NCI-H2196 (cell line): ENCODE measurements around the gene AGO4.
A peak's percentile ranks its signal among the peaks of the same experiment; 100 is the strongest.
"Not testable (repeated sequence)": the region's sequence is repeated elsewhere in the genome, so short reads cannot be mapped to it uniquely, and the experiment has no call there.

Source experiments
- DNase-seq: peaks from one replicate; lab custom pipeline; 2025; ENCODE audit not compliant: unreplicated experiment; lab: John Stamatoyannopoulos, UW

Gene AGO4

DNA sequence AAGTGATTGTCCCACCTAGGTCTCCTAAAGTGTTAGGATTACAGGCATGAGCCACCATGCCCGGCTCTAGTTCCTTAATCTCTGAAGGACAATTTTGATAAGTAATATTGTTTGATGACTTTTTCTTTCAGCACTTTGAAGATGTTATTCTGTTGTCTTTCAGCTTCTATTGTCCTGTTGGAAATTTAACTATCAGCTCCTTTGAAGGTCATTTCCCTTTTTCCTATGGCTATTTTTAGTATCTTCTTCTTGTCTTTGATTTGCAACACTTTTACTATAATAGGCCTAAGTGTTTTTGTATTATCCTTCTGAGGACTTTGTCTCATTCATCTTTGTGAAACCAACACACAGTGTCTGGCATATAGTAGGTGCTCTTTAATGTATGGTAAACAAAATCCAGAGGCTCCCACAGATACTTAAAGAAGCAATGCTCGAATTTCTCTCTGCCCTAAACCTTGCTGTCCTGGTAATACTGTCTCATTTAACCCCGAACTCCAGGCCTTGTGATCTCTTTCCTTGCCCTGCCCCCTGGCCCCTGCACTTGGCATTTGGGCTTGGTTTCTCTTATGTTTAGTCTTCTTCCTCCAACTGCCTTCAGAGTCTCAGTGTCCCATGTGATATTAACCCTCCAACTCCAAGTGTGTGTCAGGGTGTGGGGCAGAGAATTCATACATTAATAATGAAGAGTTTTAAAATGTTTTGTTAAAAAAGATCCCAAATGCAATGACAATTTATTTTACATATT is 56.2 kb downstream of the AGO4 start:
- DNase-seq, result no peak

DNA sequence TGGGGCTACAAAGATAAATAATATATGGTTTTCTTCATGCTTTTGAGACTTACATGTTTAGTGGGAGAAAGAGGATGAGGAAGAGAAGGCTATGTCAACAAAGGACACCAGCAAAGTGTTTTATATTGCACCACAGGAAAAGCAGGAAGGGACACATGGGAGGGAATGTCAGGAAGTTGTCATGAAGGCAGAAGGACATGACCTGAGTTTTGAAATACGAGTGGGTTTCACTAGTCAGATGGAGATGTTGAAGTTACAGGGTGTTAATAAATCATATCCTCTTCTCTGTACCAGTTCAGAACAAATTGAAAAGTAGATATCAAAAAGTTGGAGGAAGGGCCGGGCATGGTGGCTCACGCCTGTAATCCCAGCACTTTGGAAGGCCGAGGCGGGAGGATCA is 57.0 kb downstream of the AGO4 start:
- no peak for DNase-seq

DNA sequence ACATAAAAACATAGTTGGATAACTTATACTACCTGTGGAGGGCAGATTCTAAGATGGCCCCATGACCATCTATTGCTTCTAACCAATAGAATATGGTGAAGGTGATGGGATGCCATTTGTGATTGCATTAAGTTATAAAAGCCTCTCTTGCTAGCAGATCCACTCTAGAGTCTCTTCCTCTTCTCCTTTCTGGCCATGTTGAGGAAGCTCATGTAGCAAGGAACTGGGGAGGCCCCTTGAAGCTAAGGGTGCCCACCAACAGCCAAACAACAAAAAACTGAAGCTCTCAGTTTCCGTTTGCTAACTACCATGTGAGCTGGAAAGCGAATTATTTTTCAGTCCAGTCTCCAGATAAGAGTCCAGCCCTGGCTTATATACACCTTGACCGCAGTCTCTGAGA is 59.2 kb downstream of the AGO4 start:
- DNase-seq, result no peak

DNA sequence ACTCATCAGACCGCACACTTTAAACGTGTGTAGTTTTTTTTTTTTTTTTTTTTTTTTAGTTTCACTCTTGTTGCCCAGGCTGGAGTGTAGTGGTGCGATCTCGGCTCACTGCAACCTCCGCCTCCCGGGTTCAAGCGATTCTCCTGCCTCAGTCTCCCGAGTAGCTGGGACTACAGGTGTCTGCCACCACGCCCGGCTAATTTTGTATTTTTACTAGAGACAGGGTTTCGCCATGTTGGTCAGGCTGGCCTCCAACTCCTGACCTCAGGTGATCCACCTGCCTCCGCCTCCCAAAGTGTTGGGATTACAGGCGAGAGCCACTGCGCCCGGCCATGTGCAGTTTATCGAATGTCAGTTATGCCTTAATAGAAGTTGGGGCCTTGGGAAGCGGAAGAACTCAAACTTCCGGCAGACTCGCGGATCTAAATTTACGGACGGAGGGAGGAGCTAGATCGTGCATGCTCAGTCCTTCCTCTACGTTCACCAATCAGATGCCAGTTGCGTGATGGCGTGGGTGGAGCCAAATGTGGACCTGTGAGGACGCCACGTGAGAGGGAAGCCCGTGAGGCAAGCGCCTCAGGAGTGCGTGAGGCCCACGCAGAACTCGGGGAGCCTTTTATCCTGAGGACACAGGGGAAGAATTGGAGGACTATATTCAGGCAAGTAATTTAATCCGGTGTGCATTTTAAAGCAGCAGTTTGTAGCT is 61.6 kb downstream of the AGO4 start:
- not testable (repeated sequence) for DNase-seq

DNA sequence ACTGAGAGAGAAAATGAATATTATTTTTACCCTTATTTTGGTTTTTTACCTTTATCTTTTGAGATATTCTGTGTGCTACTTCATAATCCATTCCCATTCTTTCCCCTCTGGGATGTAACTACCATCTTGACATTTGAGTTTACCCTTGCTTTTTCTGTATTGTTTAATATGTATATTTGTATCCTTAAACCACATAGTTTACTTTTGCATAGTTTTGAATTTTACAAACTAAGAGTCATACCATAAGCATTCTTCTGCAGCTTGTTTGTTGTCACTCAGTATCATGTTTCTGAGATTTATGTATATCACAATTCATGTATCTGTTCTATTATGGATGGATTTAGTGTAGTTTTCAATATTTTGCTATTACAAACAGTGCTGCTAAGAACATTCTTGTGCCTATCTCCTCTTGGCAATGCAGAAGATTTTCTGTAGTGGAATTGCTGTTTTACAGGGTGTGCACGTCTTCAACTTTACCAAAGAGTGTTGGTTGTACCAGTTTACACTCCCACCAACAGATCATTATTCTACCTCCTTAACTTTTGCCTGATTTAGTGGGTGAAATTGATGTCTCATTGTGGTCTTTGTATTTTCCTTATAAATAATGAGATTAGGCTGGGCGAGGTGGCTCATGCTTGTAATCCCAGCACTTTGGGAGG is 63.0 kb downstream of the AGO4 start:
- DNase-seq, result no peak

DNA sequence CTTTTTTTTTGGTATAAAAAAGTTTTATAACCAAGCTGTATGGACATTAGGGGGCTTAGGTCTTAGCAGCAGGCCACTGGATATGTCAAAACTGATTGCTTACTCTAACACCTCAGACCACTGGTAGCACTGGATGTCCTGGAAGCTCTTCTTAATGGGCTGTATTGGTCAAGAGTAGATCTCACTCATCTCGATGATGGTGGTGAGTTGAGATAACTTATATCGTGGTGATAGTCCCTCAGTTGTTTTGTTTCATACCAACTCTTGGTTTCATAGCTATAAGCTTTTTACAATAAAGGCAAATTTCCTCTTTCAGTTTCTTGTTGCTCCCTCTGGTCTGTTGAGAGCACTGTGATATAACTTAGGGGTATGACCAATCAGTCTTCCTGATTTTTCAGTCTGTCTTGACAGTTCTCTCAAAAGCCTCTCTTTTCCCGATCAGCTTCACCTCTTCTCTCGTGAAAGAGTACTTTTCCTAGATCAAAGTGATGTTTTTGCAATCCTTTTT is 65.5 kb downstream of the AGO4 start:
- no peak for DNase-seq

DNA sequence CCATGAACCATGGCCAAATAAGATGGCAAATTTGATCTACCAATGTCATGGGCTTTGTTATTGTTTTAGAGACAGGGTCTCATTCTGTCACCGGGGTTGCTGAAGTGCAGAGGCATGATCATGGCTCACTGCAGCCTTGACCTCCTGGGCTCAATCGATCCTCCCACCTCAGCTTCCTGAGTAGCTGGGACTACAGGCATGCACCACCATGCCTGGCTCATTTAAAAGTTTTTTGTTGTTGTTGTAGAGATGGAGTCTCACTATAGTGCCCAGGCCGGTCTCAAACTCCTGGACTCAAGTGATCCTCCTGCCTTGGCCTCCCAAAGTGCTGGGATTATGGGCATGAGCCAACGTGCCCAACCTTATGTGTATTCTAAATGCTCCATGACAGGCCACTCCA is 66.3 kb downstream of the AGO4 start:
- not testable (repeated sequence) for DNase-seq

DNA sequence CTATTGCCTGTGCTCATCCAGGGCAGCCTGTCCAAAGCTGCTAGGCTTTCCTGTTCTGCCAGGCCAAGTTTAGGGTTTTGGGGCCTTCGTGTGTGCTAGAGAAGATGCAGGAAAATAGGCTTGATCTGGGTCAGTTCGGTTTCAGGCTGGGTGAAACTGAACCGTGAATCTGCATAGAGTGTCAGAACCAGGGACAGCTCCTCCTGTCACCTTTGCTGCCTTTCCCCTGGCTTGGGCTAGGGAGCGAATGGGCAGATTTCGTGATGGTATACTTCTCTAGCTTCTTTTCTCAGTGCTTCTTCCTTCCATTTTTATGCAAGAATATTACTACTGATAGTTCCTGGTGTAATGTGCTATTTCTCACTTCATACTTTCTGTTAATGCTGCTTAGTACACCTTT is 69.2 kb downstream of the AGO4 start:
- DNase-seq, result no peak

DNA sequence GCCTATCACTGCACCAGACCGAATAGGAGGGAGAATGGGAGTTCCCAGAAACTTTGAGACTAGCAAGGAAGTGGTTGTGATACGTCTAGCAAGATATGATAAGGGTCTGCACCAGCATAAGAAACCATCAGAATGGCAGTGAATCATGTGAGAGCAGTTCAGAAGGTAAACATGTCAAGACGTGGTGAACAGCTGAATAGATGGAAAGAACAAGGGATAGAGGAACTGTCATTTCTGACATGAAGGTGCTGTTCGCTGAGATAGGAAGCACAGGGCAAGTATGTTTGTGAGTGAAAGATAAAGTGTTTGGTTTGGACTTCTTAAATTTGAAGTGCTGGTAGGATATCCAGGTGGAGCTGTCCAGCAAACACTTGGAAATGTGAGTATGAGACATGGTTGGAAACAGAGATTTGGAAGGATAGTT is 74.0 kb downstream of the AGO4 start:
- DNase-seq, result no peak

DNA sequence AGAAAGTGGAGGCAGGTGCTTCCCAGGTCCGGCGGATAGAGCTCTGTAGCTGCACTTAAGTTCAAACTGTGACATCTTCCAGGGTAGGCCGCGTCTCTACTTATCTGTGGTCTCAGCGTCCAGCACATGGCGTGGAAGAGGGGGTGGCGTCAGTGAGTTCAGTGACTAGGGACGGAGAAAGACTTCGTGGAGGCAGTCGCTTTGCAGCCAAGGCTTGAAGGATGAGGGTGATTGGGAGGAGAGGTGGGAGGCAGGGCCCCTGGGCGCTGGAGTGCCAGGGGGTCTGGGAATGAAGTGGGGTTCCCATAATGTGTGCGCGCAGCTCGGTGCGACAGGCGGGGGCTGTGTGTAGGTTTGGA is 74.7 kb downstream of the AGO4 start:
- DNase-seq, result no peak

DNA sequence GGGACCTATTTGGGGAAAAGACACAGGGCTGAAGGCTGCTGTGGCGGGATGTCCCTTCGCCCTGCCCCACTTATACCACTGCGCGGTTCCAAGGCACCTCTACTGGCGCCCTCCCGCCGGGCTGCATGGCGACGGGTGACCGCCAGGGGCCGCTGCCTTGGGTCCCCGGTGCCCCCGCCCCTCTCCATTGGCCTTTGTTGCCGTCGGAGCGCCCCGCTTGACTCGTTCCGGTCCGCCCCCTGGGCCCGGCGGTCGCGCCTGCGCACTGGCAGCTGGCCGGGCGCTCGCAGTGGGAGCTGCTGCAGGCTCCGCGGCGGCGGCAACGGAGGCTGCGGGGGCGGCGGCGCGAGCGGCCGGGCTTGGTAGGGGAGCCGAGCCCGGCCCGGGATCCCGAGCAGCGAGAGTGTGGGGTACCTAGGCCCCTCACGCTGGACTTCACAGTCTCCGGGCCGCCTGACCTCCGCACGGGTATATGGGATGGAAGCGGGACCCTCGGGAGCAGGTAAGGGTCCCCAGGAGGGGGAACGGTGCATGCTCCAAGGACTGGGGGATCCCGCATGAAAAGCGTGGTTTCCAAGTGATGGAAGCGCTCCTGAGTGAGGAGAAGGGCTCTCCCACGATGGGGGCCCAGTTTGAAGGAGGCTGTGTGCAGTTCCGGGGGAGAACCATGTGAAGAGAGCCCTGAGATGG is 75.3 kb downstream of the AGO4 start, which contains the start of gene AGO1:
AGO1 (plus strand) TSS at position 265 of the 690 bp plus-strand sequence; CDS start at position 478, 213 bp downstream.
- peak; percentile 94 for DNase-seq

DNA sequence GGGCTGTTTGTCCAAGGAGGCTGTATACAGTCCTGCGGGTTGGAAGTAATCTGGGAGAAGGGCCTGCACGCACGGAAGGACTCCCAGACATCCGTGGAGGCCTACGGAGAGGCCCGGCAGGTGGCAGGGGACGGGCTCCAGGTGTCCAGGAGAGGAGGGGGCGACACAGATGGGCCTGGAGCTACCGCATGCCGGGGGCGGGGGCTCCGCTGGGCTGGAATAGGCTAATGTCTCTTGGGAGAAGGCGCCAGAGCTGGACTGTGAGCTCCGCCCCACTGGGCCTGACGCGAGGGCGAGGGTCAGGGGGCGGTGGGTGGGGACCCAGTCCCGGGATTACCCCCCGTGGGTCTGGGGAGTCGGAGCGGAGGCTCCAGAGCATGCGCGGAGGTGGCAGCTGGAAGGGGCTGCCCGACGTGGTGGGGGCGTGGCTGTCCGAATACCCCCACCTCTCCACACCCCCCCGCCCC is 75.9 kb downstream of the AGO4 start:
- DNase-seq, result peak; percentile 53

DNA sequence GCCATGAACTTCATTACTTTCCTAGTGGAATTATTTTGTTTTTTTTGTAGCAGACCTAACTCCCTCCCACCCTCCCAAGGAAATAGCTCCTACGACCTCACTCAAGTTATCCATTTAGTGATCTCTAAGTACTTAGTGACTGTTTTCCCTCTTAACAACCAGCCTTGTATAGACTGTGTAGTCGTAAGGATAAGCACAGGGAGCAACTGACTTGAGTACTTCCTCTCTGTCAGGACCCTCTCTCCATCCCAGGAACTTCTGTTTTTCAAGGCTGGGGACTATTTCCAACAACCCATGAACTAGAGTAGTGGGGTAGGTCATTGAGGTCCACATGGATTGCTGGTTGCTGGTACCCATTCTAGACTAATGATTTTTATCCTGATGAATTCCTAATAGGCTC is 77.1 kb downstream of the AGO4 start:
- no peak for DNase-seq

DNA sequence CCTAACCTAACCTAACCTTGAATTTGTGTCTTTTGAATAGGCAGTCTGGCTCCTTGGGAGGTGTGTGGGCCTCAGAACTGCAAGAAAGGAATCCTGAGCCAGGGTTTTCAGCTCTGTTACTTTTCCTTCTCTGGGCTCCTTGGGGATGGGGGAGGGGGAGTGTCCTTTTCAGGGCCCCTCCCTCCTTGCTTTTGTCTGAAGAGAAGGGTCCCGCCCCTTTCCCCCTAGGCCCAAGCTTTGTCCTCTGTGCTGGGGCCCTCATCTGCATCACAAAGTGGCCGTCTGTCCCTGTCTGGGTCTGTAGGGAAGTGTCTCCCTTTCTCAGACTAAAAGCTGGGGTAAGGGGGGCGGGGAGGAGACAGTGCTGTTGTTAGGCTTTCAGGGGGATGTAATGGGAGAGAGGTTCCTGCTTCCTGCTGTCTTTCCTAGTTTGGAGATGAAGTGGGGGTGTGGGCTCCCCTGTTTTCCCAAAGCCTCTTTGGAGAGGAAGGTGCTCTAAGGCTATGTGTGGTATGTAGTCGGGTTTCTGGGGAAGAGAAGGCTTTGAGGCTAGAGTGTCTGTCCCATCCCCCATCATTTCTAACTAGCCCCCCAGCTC is 78.2 kb downstream of the AGO4 start:
- no peak for DNase-seq

DNA sequence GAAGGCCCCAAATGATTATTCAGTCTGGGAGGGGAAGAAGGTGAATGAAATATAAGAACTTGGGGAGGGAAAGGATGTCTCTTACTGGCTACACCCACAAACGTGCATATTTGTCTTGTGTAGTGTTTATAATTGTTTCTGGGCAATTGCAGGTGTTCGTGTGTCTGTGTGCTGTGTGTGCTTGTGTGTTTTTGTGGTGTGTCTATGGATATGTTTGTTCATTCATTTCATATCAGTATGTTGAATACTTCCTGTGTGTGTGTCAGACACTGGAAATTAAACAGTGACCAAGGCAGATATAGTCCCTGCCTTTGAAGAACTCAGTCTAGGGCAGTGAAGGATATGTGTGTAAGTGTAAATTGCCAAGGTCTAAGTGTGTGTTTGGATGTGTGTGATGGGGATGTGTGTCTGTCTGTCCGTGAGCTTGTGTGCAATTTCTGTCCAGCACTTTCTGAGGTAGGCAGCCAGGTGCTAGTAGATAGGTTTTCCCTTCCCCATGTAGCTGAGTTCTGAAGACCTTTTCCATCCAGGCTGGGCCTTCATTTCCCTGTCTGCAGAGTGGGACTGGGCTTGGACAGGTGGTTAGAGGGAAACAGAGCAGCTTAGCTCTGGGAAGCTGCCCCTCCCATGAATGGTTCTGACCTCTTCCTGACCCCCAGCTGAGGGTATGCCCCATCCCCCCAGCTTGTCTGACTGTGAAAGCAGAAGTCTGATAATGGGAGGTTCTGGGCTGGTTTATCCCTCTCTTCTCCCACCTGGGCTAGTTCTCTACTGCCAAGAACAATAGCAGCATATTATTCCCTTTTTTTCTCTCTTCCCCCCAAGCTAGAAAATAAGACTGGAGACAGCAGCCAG is 79.0 kb downstream of the AGO4 start:
- DNase-seq, result no peak

DNA sequence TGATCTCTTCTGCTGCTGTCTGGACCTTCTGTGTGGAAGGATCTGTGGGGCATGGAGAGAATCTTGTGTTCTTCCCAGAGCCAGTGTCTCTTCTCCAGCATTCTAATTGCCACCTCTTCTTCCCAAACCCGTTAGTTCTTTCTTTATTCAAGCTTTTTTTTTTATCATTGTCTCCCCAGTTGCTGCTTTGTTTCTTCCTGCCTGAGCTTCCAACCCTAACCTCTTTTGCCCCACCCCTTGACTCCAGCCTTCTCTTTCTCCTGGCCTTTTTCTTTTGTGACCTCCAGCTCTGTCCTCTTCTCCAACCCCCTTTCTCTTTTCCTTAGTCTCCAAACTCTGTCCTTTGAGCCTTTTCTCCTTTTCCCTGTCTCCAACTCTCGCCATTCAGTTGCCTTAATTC is 79.7 kb downstream of the AGO4 start:
- no peak for DNase-seq

DNA sequence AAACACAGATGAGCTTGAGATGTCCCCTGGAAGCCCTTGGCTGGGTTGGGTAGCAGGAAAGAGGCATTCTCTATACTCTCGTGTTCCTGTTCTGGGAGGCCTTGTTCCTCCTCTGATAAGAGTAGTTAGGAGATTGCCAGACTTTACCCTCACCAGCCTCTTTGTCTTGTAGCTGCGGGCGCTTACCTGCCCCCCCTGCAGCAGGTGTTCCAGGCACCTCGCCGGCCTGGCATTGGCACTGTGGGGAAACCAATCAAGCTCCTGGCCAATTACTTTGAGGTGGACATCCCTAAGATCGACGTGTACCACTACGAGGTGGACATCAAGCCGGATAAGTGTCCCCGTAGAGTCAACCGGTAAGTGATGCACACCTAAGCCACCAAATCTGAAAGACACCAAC is 80.4 kb downstream of the AGO4 start:
- no peak for DNase-seq

DNA sequence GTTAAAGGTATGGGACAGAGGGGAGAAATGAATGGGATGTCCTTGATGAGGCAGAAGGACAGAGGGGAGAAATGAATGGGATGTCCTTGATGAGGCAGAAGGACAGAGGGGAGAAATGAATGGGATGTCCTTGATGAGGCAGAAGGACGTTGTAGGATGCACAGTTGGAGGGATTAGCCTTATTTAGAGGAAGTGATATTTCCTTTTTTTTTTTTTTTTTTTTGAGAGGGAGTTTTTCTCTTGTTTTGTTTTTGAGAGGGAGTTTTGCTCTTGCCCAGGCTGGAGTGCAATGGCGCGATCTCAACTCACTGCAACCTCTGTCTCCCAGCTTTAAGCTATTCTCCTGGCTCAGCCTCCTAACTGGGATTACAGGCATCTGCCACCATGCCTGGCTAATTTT is 81.2 kb downstream of the AGO4 start:
- DNase-seq, result not testable (repeated sequence)

DNA sequence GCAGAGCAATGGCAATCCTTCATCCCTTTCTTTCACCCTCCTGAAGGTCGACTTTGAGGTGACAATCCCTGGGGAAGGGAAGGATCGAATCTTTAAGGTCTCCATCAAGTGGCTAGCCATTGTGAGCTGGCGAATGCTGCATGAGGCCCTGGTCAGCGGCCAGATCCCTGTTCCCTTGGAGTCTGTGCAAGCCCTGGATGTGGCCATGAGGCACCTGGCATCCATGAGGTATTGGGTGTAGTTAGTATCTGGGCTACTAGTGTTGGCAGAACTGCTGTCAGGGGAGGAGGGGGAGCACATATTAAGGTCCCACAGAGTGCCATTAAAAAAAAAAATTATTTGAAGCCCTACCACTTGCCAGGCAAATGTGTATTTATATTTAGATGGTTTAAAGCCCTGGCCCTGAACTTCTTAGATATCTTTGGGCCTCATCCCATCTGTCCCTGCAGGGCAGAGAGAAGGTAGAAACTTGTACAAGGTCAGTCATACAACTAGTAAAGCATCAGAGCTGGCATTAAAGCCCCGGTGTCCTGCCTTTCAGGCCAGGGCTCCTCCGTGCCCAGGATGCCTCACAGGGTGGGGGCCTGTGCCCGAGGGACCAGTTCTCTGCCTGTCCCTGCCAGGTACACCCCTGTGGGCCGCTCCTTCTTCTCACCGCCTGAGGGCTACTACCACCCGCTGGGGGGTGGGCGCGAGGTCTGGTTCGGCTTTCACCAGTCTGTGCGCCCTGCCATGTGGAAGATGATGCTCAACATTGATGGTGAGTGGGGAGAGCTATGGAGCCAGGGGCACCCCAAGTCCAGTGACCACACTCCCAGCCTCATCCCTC is 85.4 kb downstream of the AGO4 start:
- DNase-seq, result no peak
